ENCODE results near the gene RASA1.

Gene RASA1

GRCh38 chr5:87437724-87438123, 170.0 kb downstream of the RASA1 start:
- FAIRE-seq (no peak), DNase-seq (ENCODE audit: insufficient read length, low spot score) (no peak)

DNA sequence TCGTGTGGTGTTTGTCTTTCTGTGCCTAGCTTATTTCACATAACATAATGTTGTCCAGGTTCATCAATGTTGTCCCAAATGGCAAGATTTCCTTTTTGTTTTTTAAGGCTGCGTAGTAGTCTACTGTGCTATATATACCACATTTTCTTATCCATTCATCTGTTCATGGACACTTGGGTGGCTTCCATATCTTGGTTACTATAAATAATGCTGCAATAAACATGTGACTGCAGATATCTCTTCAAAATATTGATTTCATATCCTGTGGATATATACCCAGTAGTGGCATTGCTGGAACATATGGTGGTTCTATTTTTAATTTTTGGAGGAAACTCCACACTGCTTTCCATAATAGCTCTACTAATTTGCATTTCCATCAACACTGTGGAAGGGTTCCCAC, 170.5 kb downstream of the RASA1 start:
- FAIRE-seq = no peak

More for the DNA sequence above, 170.5 kb downstream of the RASA1 start:
- DNase-seq (ENCODE audit: insufficient read length, low spot score) = no peak
